ENCODE data around the gene SERTM1. TPM values are rescaled to one million over a fixed set of nuclear protein-coding genes. Genes with fewer than 3 reads are reported as not detected.

SERTM1 gene
- total and polyA plus RNA-seq, 2 experiments from 2014 or later = 0.70 TPM; not detected in 1

DNA sequence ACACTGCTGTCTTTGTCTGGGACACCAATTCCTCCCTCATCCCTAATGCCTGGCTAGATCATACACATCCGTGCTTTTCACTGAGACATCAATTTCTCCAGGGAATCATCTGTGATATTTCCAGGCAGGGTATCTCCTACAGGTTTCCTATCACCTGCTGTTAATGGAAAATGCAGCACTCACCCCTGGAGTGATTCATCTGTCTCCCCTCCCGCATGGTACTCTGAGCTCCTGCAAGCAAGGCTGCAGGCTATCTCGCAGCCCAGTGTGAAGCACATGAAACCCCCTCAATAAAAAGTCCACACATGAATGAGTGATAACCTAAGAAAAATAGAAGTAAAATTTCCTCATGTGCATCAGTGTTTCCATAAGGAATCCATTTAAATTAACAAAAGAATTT, 38.5 kb downstream of the SERTM1 start:
- H3K4me2 ChIP-seq = no peak overlapping the region
- no peaks in the 10 kb centered on the region for H4K20me1 ChIP-seq (ENCODE audit: insufficient read depth, poor library complexity, severe bottlenecking)
- WGBS (ENCODE audit: low lambda C conversion rate, missing lambda C conversion rate) = 74% methylated on average over 3 of the region's 3 CpGs
- H3K27me3 ChIP-seq = no peaks in the 10 kb centered on the region
- no peak overlapping the region for H2AFZ ChIP-seq
- no peak for TF ChIP-seq EZH2 (IDR thresholded peaks at IDR 0.05; ENCODE audit: borderline replicate concordance)
- no peaks in the 10 kb centered on the region for H3K79me2 ChIP-seq
- no peaks in the 10 kb centered on the region for H3K9me3 ChIP-seq (ENCODE audit: low read depth)
- no peaks in the 10 kb centered on the region for H3K9me2 ChIP-seq (replicated peaks; ENCODE audit: insufficient read depth)
- H3K4me1 ChIP-seq (ENCODE audit: insufficient read depth) = peaks cover 8% of the 10 kb centered on the region
- no peak overlapping the region for H3K4me3 ChIP-seq
- no peak overlapping the region for H3K27ac ChIP-seq
- DNase-seq (ENCODE audit: low spot score) = no peak
- H3K36me3 ChIP-seq (replicated peaks; ENCODE audit: insufficient read depth, low read depth) = no peaks in the 10 kb centered on the region

DNA sequence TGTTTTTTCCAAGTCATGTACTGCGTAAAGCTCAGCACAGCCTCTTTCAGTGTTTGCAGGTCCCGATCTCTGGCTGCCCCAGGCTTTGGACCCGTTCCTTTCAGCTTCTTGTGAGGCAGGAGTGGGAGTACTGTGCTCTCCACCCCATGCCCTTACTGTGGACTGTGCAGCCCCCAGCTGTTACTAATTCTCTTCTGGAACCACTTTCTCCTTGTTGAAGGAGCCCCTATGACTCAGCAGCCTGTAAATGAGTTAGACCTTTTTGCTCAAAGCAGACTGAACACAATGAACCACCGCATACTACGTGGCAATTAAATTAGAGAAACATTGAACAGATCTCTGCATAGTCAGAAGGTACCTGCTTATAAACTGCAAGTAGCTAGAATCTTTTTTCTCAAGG, 39.0 kb downstream of the SERTM1 start:
- DNase-seq (ENCODE audit: low spot score) = peak; percentile 24
- TF ChIP-seq, protein P1, sequence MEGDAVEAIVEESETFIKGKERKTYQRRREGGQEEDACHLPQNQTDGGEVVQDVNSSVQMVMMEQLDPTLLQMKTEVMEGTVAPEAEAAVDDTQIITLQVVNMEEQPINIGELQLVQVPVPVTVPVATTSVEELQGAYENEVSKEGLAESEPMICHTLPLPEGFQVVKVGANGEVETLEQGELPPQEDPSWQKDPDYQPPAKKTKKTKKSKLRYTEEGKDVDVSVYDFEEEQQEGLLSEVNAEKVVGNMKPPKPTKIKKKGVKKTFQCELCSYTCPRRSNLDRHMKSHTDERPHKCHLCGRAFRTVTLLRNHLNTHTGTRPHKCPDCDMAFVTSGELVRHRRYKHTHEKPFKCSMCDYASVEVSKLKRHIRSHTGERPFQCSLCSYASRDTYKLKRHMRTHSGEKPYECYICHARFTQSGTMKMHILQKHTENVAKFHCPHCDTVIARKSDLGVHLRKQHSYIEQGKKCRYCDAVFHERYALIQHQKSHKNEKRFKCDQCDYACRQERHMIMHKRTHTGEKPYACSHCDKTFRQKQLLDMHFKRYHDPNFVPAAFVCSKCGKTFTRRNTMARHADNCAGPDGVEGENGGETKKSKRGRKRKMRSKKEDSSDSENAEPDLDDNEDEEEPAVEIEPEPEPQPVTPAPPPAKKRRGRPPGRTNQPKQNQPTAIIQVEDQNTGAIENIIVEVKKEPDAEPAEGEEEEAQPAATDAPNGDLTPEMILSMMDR (IDR thresholded peaks at IDR 0.05; ENCODE audit: poor library complexity) = no peak
- TF ChIP-seq EZH2phosphoT487 (IDR thresholded peaks at IDR 0.05; ENCODE audit: low read depth, severe bottlenecking, unreplicated experiment) (no peak), EZH2 (IDR thresholded peaks at IDR 0.05; ENCODE audit: borderline replicate concordance) (no peak)
- Histone ChIP-seq H3K9me2 (replicated peaks; ENCODE audit: insufficient read depth) (no peaks in the 10 kb centered on the region), H3K4me1 (ENCODE audit: insufficient read depth) (peaks cover 8% of the 10 kb centered on the region), H3K27me3 (no peaks in the 10 kb centered on the region), H3K36me3 (replicated peaks; ENCODE audit: insufficient read depth, low read depth) (no peaks in the 10 kb centered on the region), H3K4me3 (no peak overlapping the region), H3K27ac (no peak overlapping the region), H2AFZ (no peak overlapping the region), H4K20me1 (ENCODE audit: insufficient read depth, poor library complexity, severe bottlenecking) (no peaks in the 10 kb centered on the region), H3K9me3 (ENCODE audit: low read depth) (no peaks in the 10 kb centered on the region), H3K4me2 (peak overlapping the region; percentile 22), H3K79me2 (no peaks in the 10 kb centered on the region)
- 47% methylated on average over 5 of the region's 5 CpGs for WGBS (ENCODE audit: low lambda C conversion rate, missing lambda C conversion rate)

DNA sequence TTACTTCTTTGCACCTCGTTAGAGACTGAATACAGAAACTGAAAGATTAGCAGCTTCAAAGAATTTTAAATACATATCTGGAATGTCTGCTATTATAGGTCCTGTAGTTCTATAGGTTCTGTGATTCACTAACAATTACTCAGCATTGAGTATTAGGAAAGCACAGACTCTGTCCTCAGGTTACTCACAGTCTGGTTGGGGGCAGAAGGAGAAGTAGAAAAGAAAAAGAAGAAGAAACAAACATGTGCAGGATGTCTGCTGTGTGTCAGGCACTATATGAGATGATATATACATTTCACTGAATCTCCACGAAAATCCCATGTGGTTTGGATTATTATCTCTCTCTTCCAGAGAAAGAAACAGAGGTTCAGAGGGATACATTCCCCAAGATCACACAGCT, 40.1 kb downstream of the SERTM1 start:
- Histone ChIP-seq H4K20me1 (ENCODE audit: insufficient read depth, poor library complexity, severe bottlenecking) (no peaks in the 10 kb centered on the region), H3K9me3 (ENCODE audit: low read depth) (no peaks in the 10 kb centered on the region), H3K36me3 (replicated peaks; ENCODE audit: insufficient read depth, low read depth) (no peaks in the 10 kb centered on the region), H3K4me2 (no peak overlapping the region), H3K79me2 (no peaks in the 10 kb centered on the region), H3K4me3 (no peak overlapping the region), H3K9me2 (replicated peaks; ENCODE audit: insufficient read depth) (no peaks in the 10 kb centered on the region), H3K27me3 (no peaks in the 10 kb centered on the region), H3K4me1 (ENCODE audit: insufficient read depth) (peaks cover 8% of the 10 kb centered on the region), H3K27ac (no peak overlapping the region), H2AFZ (no peak overlapping the region)
- WGBS (ENCODE audit: low lambda C conversion rate, missing lambda C conversion rate) = 17% methylated on average over 2 of the region's 2 CpGs
- no peak for DNase-seq (ENCODE audit: low spot score)
- no peak for TF ChIP-seq EZH2phosphoT487 (IDR thresholded peaks at IDR 0.05; ENCODE audit: low read depth, severe bottlenecking, unreplicated experiment)

DNA sequence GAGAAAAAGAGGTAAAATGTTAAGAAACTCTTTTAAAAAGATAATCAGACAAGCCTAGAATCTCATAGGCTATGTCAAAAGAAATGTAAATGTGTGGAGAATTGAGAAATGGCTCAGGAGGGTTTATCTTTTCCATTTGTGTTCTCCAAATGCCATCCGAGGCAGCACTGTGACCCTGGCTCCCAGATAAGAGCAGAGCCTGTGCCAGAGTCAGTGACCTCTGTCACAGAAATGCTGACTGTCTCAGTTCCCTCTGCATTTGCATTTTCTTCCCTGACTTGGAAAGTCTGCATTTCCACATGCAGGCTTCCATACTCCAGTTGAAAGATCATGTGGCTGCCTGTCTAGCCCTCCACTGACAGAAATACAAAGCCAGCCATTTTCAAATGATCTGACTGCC, 42.0 kb downstream of the SERTM1 start:
- H3K9me3 ChIP-seq (ENCODE audit: low read depth) = no peaks in the 10 kb centered on the region
- no peak for TF ChIP-seq EZH2phosphoT487 (IDR thresholded peaks at IDR 0.05; ENCODE audit: low read depth, severe bottlenecking, unreplicated experiment)
- TF ChIP-seq, protein P1 (IDR thresholded peaks at IDR 0.05; ENCODE audit: poor library complexity) = no peak
- TF ChIP-seq EZH2 (IDR thresholded peaks at IDR 0.05; ENCODE audit: borderline replicate concordance) = no peak

More for the DNA sequence above, 42.0 kb downstream of the SERTM1 start:
- no peaks in the 10 kb centered on the region for H3K27me3 ChIP-seq
- no peak overlapping the region for H3K27ac ChIP-seq
- no peak overlapping the region for H2AFZ ChIP-seq
- no peaks in the 10 kb centered on the region for H3K36me3 ChIP-seq (replicated peaks; ENCODE audit: insufficient read depth, low read depth)
- DNase-seq (ENCODE audit: low spot score) = peak; percentile 38
- WGBS (ENCODE audit: low lambda C conversion rate, missing lambda C conversion rate) = 40% methylated on average over 1 of the region's 1 CpG
- H3K4me3 ChIP-seq = no peak overlapping the region
- H3K4me2 ChIP-seq = no peak overlapping the region
- H3K79me2 ChIP-seq = no peaks in the 10 kb centered on the region
- no peaks in the 10 kb centered on the region for H4K20me1 ChIP-seq (ENCODE audit: insufficient read depth, poor library complexity, severe bottlenecking)
- H3K4me1 ChIP-seq (ENCODE audit: insufficient read depth) = peaks cover 8% of the 10 kb centered on the region
- H3K9me2 ChIP-seq (replicated peaks; ENCODE audit: insufficient read depth) = no peaks in the 10 kb centered on the region
